ENCODE data around the gene EFCAB7.
A peak's percentile ranks its signal among the peaks of the same experiment; 100 is the strongest.

The EFCAB7 gene

GRCh38 chr1:63522891-63523728, at the start of gene EFCAB7, which contains the start of gene ITGB3BP:
Gene EFCAB7 (plus strand): TSS chr1:63523525. CDS start chr1:63525573, 2,048 bp downstream.
Gene ITGB3BP (minus strand): TSS chr1:63523225. CDS start chr1:63523133, 92 bp downstream.
- peak; percentile 86 for DNase-seq

- no peak for DNase-seq
These were observed 47.6 kb upstream of the EFCAB7 start for GRCh38 chr1:63475761-63476160.

- no peak for DNase-seq
These were observed 43.3 kb upstream of the EFCAB7 start for GRCh38 chr1:63480057-63480456.

GRCh38 chr1:63486629-63487028, 36.7 kb upstream of the EFCAB7 start:
- DNase-seq, result no peak

- DNase-seq, result no peak
These were observed 35.8 kb upstream of the EFCAB7 start for GRCh38 chr1:63487336-63488065.

GRCh38 chr1:63497577-63497976, 25.7 kb upstream of the EFCAB7 start:
- DNase-seq, result no peak

GRCh38 chr1:63498106-63498505, 25.2 kb upstream of the EFCAB7 start:
- DNase-seq, result no peak

- no peak for DNase-seq
These were observed 22.1 kb upstream of the EFCAB7 start for GRCh38 chr1:63501256-63501655.

GRCh38 chr1:63506782-63507181, 16.5 kb upstream of the EFCAB7 start:
- no peak for DNase-seq

- no peak for DNase-seq
These were observed 13.6 kb upstream of the EFCAB7 start for GRCh38 chr1:63509718-63510117.

GRCh38 chr1:63512584-63512983, 10.7 kb upstream of the EFCAB7 start:
- no peak for DNase-seq

- no peak for DNase-seq
These were observed 6.7 kb upstream of the EFCAB7 start for GRCh38 chr1:63516629-63517028.

GRCh38 chr1:63523738-63524137, 413 bp downstream of the EFCAB7 start:
- peak; percentile 6 for DNase-seq

GRCh38 chr1:63524201-63524600, 876 bp downstream of the EFCAB7 start:
- no peak for DNase-seq

- no peak for DNase-seq
These were observed 9.4 kb downstream of the EFCAB7 start for GRCh38 chr1:63532727-63533126.

GRCh38 chr1:63533931-63534330, 10.6 kb downstream of the EFCAB7 start:
- no peak for DNase-seq

- DNase-seq, result no peak
These were observed 11.1 kb downstream of the EFCAB7 start for GRCh38 chr1:63534406-63534805.

- no peak for DNase-seq
These were observed 13.7 kb downstream of the EFCAB7 start for GRCh38 chr1:63537006-63537405.

- peak; percentile 12 for DNase-seq
These were observed 14.6 kb downstream of the EFCAB7 start for GRCh38 chr1:63537940-63538339.

- peak; percentile 2 for DNase-seq
These were observed 22.5 kb downstream of the EFCAB7 start for GRCh38 chr1:63545780-63546179.

- no peak for DNase-seq
These were observed 24.4 kb downstream of the EFCAB7 start for GRCh38 chr1:63547621-63548294.

GRCh38 chr1:63548303-63548702, 25.0 kb downstream of the EFCAB7 start:
- no peak for DNase-seq

- DNase-seq, result no peak
These were observed 25.6 kb downstream of the EFCAB7 start for GRCh38 chr1:63548877-63549276.

- no peak for DNase-seq
These were observed 32.2 kb downstream of the EFCAB7 start for GRCh38 chr1:63555480-63555879.

Data from suppressor macrophage treated with lipopolysaccharide for 4 hours (primary cell).